HuH-7 (cell line): ENCODE measurements around the gene INPP4A.

Source experiments
- DNase-seq: peaks from one replicate; pipeline ENCODE4 v3.0.0; 2011; ENCODE audit warnings: low spot score

INPP4A gene

DNA sequence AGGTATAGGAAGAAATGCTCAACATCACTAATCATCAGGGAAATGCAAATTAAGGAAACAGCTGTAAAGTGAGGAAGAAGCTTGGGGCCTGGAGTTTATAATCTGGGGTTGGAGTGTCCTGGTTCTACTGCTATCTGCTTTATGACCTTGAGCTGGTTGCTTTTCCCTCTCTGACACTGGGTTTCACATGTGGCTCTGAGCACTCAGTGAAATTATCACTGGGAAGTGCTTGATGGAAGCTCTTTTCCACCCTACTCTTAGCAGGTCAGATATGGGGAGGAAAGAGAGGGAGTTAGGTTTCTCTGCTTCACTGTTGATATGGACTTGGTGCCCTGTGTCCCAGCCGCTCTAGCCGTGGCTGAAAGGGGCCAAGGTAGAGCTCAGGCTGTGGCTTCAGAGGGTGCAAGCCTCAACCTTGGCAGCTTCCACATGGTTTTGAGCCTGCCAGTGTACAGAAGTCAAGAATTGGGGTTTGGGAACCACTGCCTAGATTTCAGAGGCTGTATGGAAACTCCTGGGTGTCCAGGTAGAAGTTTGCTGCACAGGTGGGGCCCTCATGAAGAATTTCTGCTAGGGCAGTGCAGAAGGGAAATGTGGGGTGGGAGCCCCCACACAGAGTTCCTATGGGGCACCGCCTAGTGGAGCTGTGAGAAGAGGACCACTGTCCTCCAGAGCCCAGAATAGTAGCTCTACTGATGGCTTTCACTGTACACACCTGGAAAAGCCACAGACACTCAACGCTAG lies 52.3 kb downstream of the INPP4A start:
- DNase-seq, result no peak

DNA sequence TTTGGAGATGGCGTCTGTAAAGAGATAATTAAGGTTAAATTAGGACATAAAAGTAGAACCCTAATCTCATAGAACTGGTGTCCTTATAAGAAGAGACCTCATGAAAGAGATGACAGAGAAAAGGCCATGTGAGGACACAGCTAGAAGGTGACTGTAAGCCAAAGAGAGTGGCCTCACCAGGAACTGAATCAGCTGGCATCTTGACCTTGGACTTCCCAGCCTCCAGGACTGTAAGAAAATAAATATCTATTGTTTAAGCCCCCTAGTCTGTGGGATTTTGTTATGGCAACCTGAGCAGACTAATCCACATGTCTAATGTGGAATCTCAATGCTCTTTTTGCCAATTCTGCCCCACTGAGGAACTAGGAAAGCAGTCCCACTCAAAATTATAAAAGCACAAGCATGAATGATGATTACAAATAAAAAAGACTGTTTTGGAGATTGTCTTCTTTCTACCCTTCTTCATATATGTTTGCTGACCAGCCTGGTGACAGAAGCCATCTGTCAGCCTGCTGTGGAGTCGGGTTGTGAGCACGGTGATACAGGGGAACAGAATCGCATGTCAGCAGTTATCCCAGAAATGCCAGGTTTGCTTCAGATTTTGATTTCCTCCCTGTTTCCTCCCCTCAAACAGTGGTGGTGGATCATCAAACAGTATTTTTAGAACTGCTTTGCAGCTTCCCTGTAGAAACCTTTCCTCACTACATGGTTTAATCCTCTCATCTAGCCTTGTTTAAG lies 54.2 kb downstream of the INPP4A start:
- no peak for DNase-seq

DNA sequence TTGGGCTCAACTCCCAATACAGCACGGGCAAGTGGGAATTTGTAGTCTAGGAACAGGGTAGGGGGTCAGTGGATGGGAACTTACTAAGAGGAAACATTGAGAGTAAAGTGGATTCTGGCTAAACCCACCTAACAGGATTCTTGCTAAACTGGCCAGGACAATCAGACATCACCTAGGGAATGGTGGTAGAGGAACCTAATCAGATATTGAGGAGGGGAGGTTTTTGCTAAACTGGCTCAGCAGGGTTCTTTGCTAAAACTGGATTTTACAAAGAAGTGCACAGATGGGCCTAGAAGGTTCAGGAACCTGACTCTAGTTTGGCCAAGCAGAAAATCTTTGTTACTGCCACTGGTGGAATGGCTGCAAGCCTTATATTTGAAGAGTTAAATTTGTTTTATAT lies 55.9 kb downstream of the INPP4A start:
- no peak for DNase-seq

GRCh38 chr2:98501223-98501622 lies 56.6 kb downstream of the INPP4A start:
- DNase-seq, result no peak

GRCh38 chr2:98501876-98502275 lies 57.2 kb downstream of the INPP4A start:
- no peak for DNase-seq

- no peak for DNase-seq
Observed at GRCh38 chr2:98502556-98503335, 58.1 kb downstream of the INPP4A start.

GRCh38 chr2:98503481-98504105 lies 58.9 kb downstream of the INPP4A start:
- DNase-seq, result no peak

GRCh38 chr2:98504381-98505109 lies 59.9 kb downstream of the INPP4A start:
- DNase-seq, result no peak

DNA sequence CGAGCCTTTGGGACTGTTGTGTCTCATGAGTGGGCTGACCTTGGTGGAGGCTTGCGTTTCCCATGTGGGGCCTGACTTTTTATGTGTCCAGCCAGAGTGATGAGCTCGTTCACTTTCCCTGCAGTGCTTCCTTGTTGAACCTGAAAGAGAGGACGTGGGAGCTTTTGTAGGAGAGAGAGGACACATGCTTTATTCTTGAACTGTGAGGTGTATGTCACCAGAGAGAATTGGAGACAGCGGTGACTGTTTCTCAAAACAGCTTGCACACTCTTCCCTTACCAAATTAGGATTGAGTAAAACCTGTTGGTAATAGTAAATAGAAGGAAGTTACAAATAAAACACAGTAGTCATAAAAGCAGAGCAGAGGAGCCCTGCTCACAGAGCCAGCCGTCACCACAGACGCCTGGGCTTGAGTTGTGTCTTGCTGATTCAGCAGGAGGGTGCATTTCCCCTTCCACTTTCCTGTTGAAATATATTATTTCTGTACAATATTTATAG lies 60.7 kb downstream of the INPP4A start:
- DNase-seq, result no peak

GRCh38 chr2:98505971-98506664 lies 61.5 kb downstream of the INPP4A start:
- no peak for DNase-seq

DNA sequence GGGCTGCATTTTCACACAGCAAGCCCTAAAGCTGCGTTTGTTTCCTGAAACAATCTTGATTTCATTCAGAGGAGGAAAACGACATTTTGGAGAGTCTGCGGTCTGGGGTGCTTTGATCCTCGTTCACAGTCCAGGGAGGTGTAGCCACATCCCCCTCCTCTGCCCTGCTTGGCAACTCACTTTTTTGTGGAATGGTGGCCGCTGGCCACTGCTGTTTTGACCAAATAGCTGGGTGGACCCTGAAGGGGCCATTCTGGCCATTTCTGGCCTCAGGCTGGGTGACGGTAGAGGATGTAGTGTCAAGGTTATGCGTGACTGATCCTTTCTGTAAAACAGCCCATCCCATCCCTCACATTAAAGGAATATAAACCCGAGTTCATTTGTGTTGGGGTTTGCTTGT lies 62.2 kb downstream of the INPP4A start:
- no peak for DNase-seq

DNA sequence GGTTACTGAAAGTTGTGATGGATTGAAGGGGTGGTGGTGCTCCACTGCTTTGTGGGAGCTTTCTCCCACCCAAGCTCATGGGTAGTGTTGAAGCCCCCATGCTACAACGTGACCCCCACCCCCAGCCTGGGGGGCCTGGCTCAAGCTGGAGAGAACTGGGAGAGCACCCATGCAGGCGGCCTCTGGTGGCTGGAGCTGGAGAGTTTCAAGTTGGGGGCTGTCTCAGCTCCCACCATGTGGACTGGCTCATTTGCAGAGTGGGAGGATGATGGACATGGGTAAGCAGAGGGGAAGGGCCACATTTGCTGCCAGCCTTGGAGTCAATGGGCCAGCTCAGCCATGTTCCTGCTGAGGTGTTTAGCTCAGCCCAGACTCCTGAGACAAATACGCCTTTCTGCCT lies 62.8 kb downstream of the INPP4A start:
- no peak for DNase-seq

- no peak for DNase-seq
Observed at GRCh38 chr2:98507891-98508708, 63.4 kb downstream of the INPP4A start.

DNA sequence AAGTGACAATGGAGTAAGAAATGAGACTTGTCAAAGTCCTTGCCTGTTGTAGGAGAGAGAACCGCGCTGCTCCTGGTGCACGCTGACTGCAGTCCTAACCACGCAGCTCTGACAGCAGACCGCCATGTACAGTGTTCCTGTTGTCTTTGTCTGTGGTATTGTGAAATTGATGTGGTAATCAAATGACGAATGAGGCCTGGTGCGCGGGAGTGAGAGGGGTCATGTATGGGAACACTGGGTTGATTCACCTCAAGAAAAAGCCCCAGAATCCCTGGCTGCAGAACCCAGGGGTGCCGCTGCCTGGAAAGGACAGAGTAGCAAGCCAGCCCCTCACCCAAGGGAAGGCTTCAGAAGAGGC lies 64.0 kb downstream of the INPP4A start:
- DNase-seq, result no peak

DNA sequence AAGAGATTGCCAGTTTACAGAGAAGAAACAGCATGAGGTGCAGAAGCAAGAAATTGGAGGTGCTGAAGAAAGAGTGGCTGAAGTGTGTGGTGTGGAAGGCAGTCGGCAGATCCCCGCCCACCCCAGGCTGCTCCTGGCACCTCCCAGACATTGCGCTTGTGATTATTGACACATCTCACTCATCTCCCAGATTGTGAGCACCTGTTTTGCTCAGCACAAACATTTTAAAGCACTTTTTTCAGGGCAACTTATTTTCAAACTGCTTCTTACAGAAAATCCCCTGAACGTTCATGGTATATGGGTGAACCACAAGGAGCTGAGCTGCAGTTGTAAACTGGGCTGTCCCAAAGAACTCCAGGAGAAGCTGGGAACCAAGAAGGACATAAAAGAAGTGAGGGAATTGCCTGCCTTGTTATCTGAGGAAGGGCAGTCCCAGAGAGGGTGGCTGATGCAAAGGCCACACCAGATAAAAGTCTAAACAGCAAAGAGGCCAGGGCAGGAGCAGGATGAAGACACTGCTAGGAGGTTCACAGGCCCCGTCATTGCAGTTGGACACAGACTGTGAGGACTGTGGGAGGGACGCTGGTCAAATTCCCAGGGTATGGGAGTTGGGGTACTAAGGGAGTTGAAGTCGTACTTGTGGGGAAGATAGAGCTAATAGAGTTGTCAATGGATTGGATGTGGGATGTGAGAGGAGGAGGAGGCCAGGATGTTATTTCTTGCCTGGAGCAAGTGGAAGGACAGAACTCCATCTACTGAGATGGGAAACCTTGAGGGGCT lies 65.1 kb downstream of the INPP4A start:
- no peak for DNase-seq

GRCh38 chr2:98510322-98510662 lies 65.6 kb downstream of the INPP4A start:
- no peak for DNase-seq

DNA sequence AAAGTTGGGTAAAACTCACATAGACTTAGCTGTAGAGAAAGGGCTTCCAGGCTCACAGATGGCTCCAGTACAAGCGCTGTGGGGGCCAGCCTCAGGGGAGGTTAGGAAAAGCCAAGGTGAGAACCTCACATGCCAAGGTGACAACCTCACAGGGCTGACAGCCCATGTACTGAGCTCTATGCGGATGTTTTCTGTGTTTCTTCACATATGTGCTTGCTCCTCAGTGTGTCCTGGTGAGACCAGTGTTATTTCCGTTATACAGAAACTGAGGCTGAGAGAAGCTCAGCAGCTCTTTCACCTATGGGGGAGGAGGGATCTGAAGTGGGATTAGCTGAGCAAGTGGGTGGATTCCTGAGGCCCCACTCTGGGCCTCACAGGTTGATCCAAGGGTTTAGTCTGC lies 67.3 kb downstream of the INPP4A start:
- no peak for DNase-seq

GRCh38 chr2:98512699-98513098 lies 68.0 kb downstream of the INPP4A start:
- DNase-seq, result no peak

GRCh38 chr2:98514096-98514639 lies 69.5 kb downstream of the INPP4A start:
- no peak for DNase-seq
